Heart right ventricle (tissue), 16 donors: ENCODE data around the gene UNKL. TPM values are rescaled to one million over a fixed set of nuclear protein-coding genes. Genes with fewer than 3 reads are reported as not detected.

Experiments
- ATAC-seq, 8 donors: fragments of 200-7000 bp; cut with Tn5 transposase; one replicate each; pipeline ENCODE4 v1.9.1; 2020; ENCODE audit warnings: mild to moderate bottlenecking in 8 of 8, moderate library complexity in 8 of 8, moderate number of reproducible peaks in 1 of 8
- DNase-seq, 2 donors: peaks; one replicate each; pipeline ENCODE4 v3.0.0-alpha.2; 2020
- H3K27ac ChIP-seq, 10 donors: fragments of 200-600 bp; sonication (generic) in 2 of 10; one replicate each; pipeline versions ENCODE4 v1.5.0 to v1.8.0; 2020 to 2022; ENCODE audit warnings: mild to moderate bottlenecking in 3 of 10
- H3K27me3 ChIP-seq, 7 donors: fragments of 200-600 bp; one replicate each; pipeline ENCODE4 v1.8.0; 2021 to 2022; ENCODE audit warnings: mild to moderate bottlenecking in 2 of 7
- H3K36me3 ChIP-seq, 9 donors: fragments of 200-600 bp; sonication (generic) in 1 of 9; one replicate each; pipeline versions ENCODE4 v1.5.0 to v1.8.0; 2020 to 2022; ENCODE audit warnings: mild to moderate bottlenecking in 2 of 9
- H3K4me1 ChIP-seq, 9 donors: fragments of 200-600 bp; sonication (generic) in 1 of 9; one replicate each; pipeline versions ENCODE4 v1.5.0 to v1.8.0; 2020 to 2022; ENCODE audit warnings: mild to moderate bottlenecking in 4 of 9
- H3K4me3 ChIP-seq, 10 donors: fragments of 200-600 bp; sonication (generic) in 2 of 10; one replicate each; pipeline versions ENCODE4 v1.5.0 to v1.8.0; 2020 to 2022; ENCODE audit warnings: mild to moderate bottlenecking in 7 of 10, moderate library complexity in 2 of 10
- H3K9me3 ChIP-seq, 11 donors: fragments of 200-600 bp in 10 of 11; sonication (generic) in 2 of 11; one replicate each; pipeline versions ENCODE4 v1.5.0 to v1.8.0; 2013 to 2022; ENCODE audit warnings: mild to moderate bottlenecking in 2 of 11, control low read depth in 1 of 11, moderate library complexity in 1 of 11
- WGBS, 2 donors: extraction: QIAGEN DNeasy Blood & Tissue Kit; methylation state at CpG; one replicate each; pipeline ENCODE4 v1.1.7; 2013; ENCODE audit warnings: inconsistent platforms in 1 of 2; 5-methylcytosine and 5-hydroxymethylcytosine counted together
- intact Hi-C, 10 donors: fragments of 100-400 bp; cut with DNase I; formaldehyde crosslinking; loops; one replicate each; pipeline versions ENCODE4 v1.11.1 to v1.14.2; 2022
- polyA plus RNA-seq, 2 donors: library from polyadenylated mRNA; stranded (reverse); fragments of 200-250 nt; gene quantifications; one replicate each; pipeline ENCODE4 v1.2.3, GENCODE V29; 2013
- total RNA-seq, 10 donors: library from RNA; stranded (reverse); fragmentation: NEBNext Ultra II Directional in 3 of 10; extraction: Animal tissue kit (Norgen Biotek cat#: 25700) in 3 of 10; gene quantifications; one replicate each; pipeline versions ENCODE4 v1.2.1 to v1.2.4, GENCODE V29; 2021 to 2023
- TF ChIP-seq, protein P1 (sequence below), 9 donors: fragments of 200-600 bp; sonication (generic) in 2 of 9; IDR thresholded peaks; one replicate each; pipeline versions ENCODE4 v1.5.0 to v1.8.0; 2021 to 2022; ENCODE audit warnings: antibody characterized with exemption in 9 of 9, mild to moderate bottlenecking in 5 of 9, moderate library complexity in 1 of 9
- donor health status: Arrhythmogenic right ventricular cardiomyopathy.
- donor health status: ischemic (EF 13 %, LVEDD 7.1; RV severe dilation, severe dysfunction).
- donor health status: healthy with polysubstance abuse.
- donor health status: DM: no; HTN: yes; CAD: no.
- donor health status: DM: no; HTN: no; CAD: no.
- donor health status: ischemic (EF 25% LVEDD 6.9; RV normal size, moderate dysfunction).
- donor health status: ischemic (EF 25% LVEDD 5.7; RV mildly dilated, moderate dysfunction).
- donor health status: healthy.
- donor health status: DM: yes; HTN: yes; CAD: no.
- donor health status: Ischemic cardiomyopathy.
- donor health status: ischemic (EF 35%, LVEDD 5.7; RV mildly dilated, moderate dysfunction).
- donor health status: nonischemic (EF 11% LVEDD 7.7; RV severe dilation, severe dysfunction).
- donor health status: DM: yes; HTN: yes; CAD: no.
- donor health status: PGD.
- donor health status: ischemic (EF 29% LVEDD 5.4; RV normal size, mild dysfunction).
- donor health status: nonischemic (EF 23%, LVEDD 6.1; RV moderate dilation, normal function).

Gene UNKL
- total and polyA plus RNA-seq, 12 donors = 3.3 to 20.4 (median 11.4) TPM

GRCh38 chr16:1430214-1430758 is 15.8 kb upstream of the UNKL start:
- DNase-seq (no peak), ATAC-seq (no peak)
- Histone ChIP-seq H3K4me1 (peaks cover 0 to 16% (median 6%) of the 10 kb centered on the region in 9 donors), H3K9me3 (no peaks in the 10 kb centered on the region), H3K27me3 (peaks cover 0 to 6% (median 0%) of the 10 kb centered on the region in 7 donors), H3K36me3 (peaks cover 0 to 5% (median 0%) of the 10 kb centered on the region in 9 donors), H3K27ac (peak overlapping the region in 1 of 10 donors; percentile 1), H3K4me3 (no peak overlapping the region)
- TF ChIP-seq, protein P1, sequence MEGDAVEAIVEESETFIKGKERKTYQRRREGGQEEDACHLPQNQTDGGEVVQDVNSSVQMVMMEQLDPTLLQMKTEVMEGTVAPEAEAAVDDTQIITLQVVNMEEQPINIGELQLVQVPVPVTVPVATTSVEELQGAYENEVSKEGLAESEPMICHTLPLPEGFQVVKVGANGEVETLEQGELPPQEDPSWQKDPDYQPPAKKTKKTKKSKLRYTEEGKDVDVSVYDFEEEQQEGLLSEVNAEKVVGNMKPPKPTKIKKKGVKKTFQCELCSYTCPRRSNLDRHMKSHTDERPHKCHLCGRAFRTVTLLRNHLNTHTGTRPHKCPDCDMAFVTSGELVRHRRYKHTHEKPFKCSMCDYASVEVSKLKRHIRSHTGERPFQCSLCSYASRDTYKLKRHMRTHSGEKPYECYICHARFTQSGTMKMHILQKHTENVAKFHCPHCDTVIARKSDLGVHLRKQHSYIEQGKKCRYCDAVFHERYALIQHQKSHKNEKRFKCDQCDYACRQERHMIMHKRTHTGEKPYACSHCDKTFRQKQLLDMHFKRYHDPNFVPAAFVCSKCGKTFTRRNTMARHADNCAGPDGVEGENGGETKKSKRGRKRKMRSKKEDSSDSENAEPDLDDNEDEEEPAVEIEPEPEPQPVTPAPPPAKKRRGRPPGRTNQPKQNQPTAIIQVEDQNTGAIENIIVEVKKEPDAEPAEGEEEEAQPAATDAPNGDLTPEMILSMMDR (IDR thresholded peaks at IDR 0.05) = no peak
- WGBS, 2 donors = 63 to 64% methylated on average over 13 to 14 of the region's 14 CpGs
- intact Hi-C loops = no loop called here

DNA sequence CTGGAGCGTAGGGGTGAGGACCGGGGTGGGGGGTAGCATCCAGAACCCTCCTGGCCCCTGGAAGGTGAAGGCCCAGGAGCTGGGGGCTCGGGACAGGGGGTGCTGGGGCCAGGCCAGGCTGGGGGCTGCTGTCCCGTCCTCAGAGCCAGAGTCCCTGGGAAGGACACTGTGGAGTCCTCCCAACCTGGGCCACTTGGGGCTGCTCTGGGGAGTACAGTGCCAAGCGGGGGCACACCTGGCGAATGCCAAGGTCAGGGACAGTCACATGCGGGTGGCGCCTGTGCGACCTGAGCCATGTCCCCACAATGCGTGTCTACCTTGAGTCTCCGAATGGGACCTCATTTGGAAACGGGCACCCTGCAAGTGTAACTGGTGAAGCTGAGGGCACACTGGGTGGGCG is 15.1 kb upstream of the UNKL start:
- Histone ChIP-seq H3K27me3 (peaks cover 0 to 6% (median 0%) of the 10 kb centered on the region in 7 donors), H3K4me1 (peaks cover 0 to 16% (median 6%) of the 10 kb centered on the region in 9 donors), H3K27ac (no peak overlapping the region), H3K9me3 (no peaks in the 10 kb centered on the region), H3K36me3 (no peaks in the 10 kb centered on the region), H3K4me3 (no peak overlapping the region)
- DNase-seq (no peak), ATAC-seq (no peak)
- TF ChIP-seq, protein P1 (IDR thresholded peaks at IDR 0.05) = no peak
- intact Hi-C loops = loop anchor here in 2 of 10 donors (5.0 to 10.0 kb wide), 3 partner anchors 43 to 115 kb away; partner anchors contain the start of gene CLCN7 (in 1 of the 2)
- WGBS, 2 donors = 90 to 92% methylated on average over 13 of the region's 13 CpGs

DNA sequence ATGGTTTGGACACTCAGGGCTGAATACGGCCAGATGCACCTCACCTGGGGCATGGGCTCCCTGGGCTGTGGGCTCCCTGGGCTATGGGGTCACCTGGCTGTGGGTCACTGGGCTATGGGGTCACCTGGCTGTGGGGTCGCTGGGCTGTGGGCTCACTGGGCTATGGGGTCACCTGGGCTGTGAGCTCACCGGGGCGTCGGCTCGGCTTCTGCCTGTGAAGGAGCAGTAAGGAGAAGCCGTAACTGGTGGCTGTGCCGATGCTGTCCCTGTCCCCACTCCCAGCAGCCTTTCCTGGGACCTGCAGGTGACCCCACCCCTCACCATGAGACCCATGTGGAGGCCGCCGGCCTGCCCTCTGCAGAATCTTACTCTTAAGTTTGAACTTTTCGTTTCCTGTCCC is 14.5 kb upstream of the UNKL start:
- 90 to 95% methylated on average over 11 of the region's 11 CpGs for WGBS, 2 donors
- Histone ChIP-seq H3K36me3 (no peaks in the 10 kb centered on the region), H3K27me3 (peaks cover 0 to 6% (median 0%) of the 10 kb centered on the region in 7 donors), H3K9me3 (no peaks in the 10 kb centered on the region), H3K4me3 (peak overlapping the region in 1 of 10 donors; percentile 5), H3K27ac (peak overlapping the region in 1 of 10 donors; percentile 50), H3K4me1 (peaks cover 0 to 16% (median 6%) of the 10 kb centered on the region in 9 donors)
- no peak for DNase-seq
- ATAC-seq = no peak
- intact Hi-C loops = loop anchor here in 2 of 10 donors (5.0 to 10.0 kb wide), 3 partner anchors 43 to 116 kb away; partner anchors contain the start of gene CLCN7 (in 1 of the 2)
- TF ChIP-seq, protein P1 (IDR thresholded peaks at IDR 0.05) = no peak

- 18 to 28% methylated on average over 21 of the region's 21 CpGs for WGBS, 2 donors
- peaks cover 0 to 5% (median 0%) of the 10 kb centered on the region in 7 donors for H3K27me3 ChIP-seq
- ATAC-seq (peak; percentile 29 to 66 (median 56)), DNase-seq (peak in 1 of 2 donors; percentile 56)
- TF ChIP-seq, protein P1 (IDR thresholded peaks at IDR 0.05) = peak; percentile 15 to 69 (median 48)
- no peaks in the 10 kb centered on the region for H3K9me3 ChIP-seq
- H3K4me3 ChIP-seq = peak overlapping the region in 7 of 10 donors; percentile 5 to 49 (median 22)
- peak overlapping the region in 2 of 10 donors; percentile 50 to 56 for H3K27ac ChIP-seq
- no peaks in the 10 kb centered on the region for H3K36me3 ChIP-seq
- peaks cover 0 to 16% (median 6%) of the 10 kb centered on the region in 9 donors for H3K4me1 ChIP-seq
- intact Hi-C loops = loop anchor here in 2 of 10 donors (5.0 to 10.0 kb wide), 3 partner anchors 44 to 116 kb away; partner anchors contain the start of gene CLCN7 (in 1 of the 2)
Observed at GRCh38 chr16:1428511-1428910, 14.0 kb upstream of the UNKL start.
